ENCODE results near the gene FTL. TPM values are rescaled to one million over a fixed set of nuclear protein-coding genes. Genes with fewer than 3 reads are reported as not detected.

The FTL gene
- total and polyA plus RNA-seq, 2 donors = 1,031 to 8,316 TPM

GRCh38 chr19:48961673-48962028 lies 3.5 kb upstream of the FTL start:
- no peak overlapping the region for H3K4me3 ChIP-seq (ENCODE audit: low read length in 2 of 2)
- no peak for DNase-seq (ENCODE audit: low read depth in 6 of 9, low spot score in 9 of 9)
- 89% methylated on average over 12 of the region's 12 CpGs for WGBS
- H3K36me3 ChIP-seq (ENCODE audit: control insufficient read depth in 2 of 2, insufficient read depth in 2 of 2, low read length in 1 of 2) = peaks cover 12 to 13% of the 10 kb centered on the region in 2 donors
- peaks cover 0 to 6% of the 10 kb centered on the region in 2 donors for H3K9me3 ChIP-seq (ENCODE audit: control insufficient read depth in 2 of 2, insufficient read depth in 1 of 2, low read length in 1 of 2)
- H3K27me3 ChIP-seq (ENCODE audit: control insufficient read depth in 2 of 2, insufficient read depth in 1 of 2, low read length in 1 of 2) = no peaks in the 10 kb centered on the region
- H3K4me1 ChIP-seq (ENCODE audit: control insufficient read depth in 2 of 2, insufficient read depth in 2 of 2, low read length in 2 of 2) = peaks cover 34 to 47% of the 10 kb centered on the region in 2 donors
- H3K27ac ChIP-seq (ENCODE audit: low read depth in 1 of 2, low read length in 1 of 2) = peak overlapping the region; percentile 73 to 95

- H3K9me3 ChIP-seq (ENCODE audit: control insufficient read depth in 2 of 2, insufficient read depth in 1 of 2, low read length in 1 of 2) = peaks cover 0 to 8% of the 10 kb centered on the region in 2 donors
- H3K27ac ChIP-seq (ENCODE audit: low read depth in 1 of 2, low read length in 1 of 2) = peak overlapping the region; percentile 73 to 95
- DNase-seq (ENCODE audit: low read depth in 6 of 9, low spot score in 9 of 9) = peak in 7 of 9 donors; percentile 41 to 85 (median 67)
- H3K4me1 ChIP-seq (ENCODE audit: control insufficient read depth in 2 of 2, insufficient read depth in 2 of 2, low read length in 2 of 2) = peaks cover 36 to 49% of the 10 kb centered on the region in 2 donors
- H3K4me3 ChIP-seq (ENCODE audit: low read length in 2 of 2) = peak overlapping the region; percentile 6 to 16
- H3K36me3 ChIP-seq (ENCODE audit: control insufficient read depth in 2 of 2, insufficient read depth in 2 of 2, low read length in 1 of 2) = peaks cover 12 to 14% of the 10 kb centered on the region in 2 donors
- H3K27me3 ChIP-seq (ENCODE audit: control insufficient read depth in 2 of 2, insufficient read depth in 1 of 2, low read length in 1 of 2) = no peaks in the 10 kb centered on the region
- WGBS = 42% methylated on average over 22 of the region's 22 CpGs
These were observed 2.9 kb upstream of the FTL start for GRCh38 chr19:48962029-48962848.

GRCh38 chr19:48962849-48963165 lies 2.3 kb upstream of the FTL start:
- no peak for DNase-seq (ENCODE audit: low read depth in 6 of 9, low spot score in 9 of 9)
- WGBS = 46% methylated on average over 7 of the region's 7 CpGs
- Histone ChIP-seq H3K36me3 (ENCODE audit: control insufficient read depth in 2 of 2, insufficient read depth in 2 of 2, low read length in 1 of 2) (peaks cover 17 to 18% of the 10 kb centered on the region in 2 donors), H3K4me3 (ENCODE audit: low read length in 2 of 2) (peak overlapping the region; percentile 6 to 16), H3K4me1 (ENCODE audit: control insufficient read depth in 2 of 2, insufficient read depth in 2 of 2, low read length in 2 of 2) (peaks cover 36 to 49% of the 10 kb centered on the region in 2 donors), H3K27me3 (ENCODE audit: control insufficient read depth in 2 of 2, insufficient read depth in 1 of 2, low read length in 1 of 2) (no peaks in the 10 kb centered on the region), H3K9me3 (ENCODE audit: control insufficient read depth in 2 of 2, insufficient read depth in 1 of 2, low read length in 1 of 2) (peaks cover 0 to 8% of the 10 kb centered on the region in 2 donors), H3K27ac (ENCODE audit: low read depth in 1 of 2, low read length in 1 of 2) (peak overlapping the region; percentile 73 to 95)

- H3K36me3 ChIP-seq (ENCODE audit: control insufficient read depth in 2 of 2, insufficient read depth in 2 of 2, low read length in 1 of 2) = peaks cover 24 to 25% of the 10 kb centered on the region in 2 donors
- H3K4me3 ChIP-seq (ENCODE audit: low read length in 2 of 2) = peak overlapping the region; percentile 73 to 87
- peaks cover 0 to 8% of the 10 kb centered on the region in 2 donors for H3K9me3 ChIP-seq (ENCODE audit: control insufficient read depth in 2 of 2, insufficient read depth in 1 of 2, low read length in 1 of 2)
- WGBS = 13% methylated on average over 28 of the region's 28 CpGs
- peaks cover 36 to 49% of the 10 kb centered on the region in 2 donors for H3K4me1 ChIP-seq (ENCODE audit: control insufficient read depth in 2 of 2, insufficient read depth in 2 of 2, low read length in 2 of 2)
- DNase-seq (ENCODE audit: low read depth in 6 of 9, low spot score in 9 of 9) = peak in 7 of 9 donors; percentile 42 to 77 (median 65)
- H3K27me3 ChIP-seq (ENCODE audit: control insufficient read depth in 2 of 2, insufficient read depth in 1 of 2, low read length in 1 of 2) = no peaks in the 10 kb centered on the region
- peak overlapping the region; percentile 76 to 95 for H3K27ac ChIP-seq (ENCODE audit: low read depth in 1 of 2, low read length in 1 of 2)
These were observed 1.5 kb upstream of the FTL start for GRCh38 chr19:48963371-48964204.

- 22% methylated on average over 19 of the region's 19 CpGs for WGBS
- Histone ChIP-seq H3K4me1 (ENCODE audit: control insufficient read depth in 2 of 2, insufficient read depth in 2 of 2, low read length in 2 of 2) (peaks cover 36 to 49% of the 10 kb centered on the region in 2 donors), H3K36me3 (ENCODE audit: control insufficient read depth in 2 of 2, insufficient read depth in 2 of 2, low read length in 1 of 2) (peaks cover 32% of the 10 kb centered on the region in 2 donors), H3K9me3 (ENCODE audit: control insufficient read depth in 2 of 2, insufficient read depth in 1 of 2, low read length in 1 of 2) (peaks cover 0 to 8% of the 10 kb centered on the region in 2 donors), H3K27me3 (ENCODE audit: control insufficient read depth in 2 of 2, insufficient read depth in 1 of 2, low read length in 1 of 2) (no peaks in the 10 kb centered on the region), H3K27ac (ENCODE audit: low read depth in 1 of 2, low read length in 1 of 2) (peak overlapping the region; percentile 76 to 95), H3K4me3 (ENCODE audit: low read length in 2 of 2) (peak overlapping the region; percentile 73 to 87)
- peak in 3 of 9 donors; percentile 30 to 69 (median 38) for DNase-seq (ENCODE audit: low read depth in 6 of 9, low spot score in 9 of 9)
These were observed 687 bp upstream of the FTL start for GRCh38 chr19:48964205-48965039.

- Histone ChIP-seq H3K27ac (ENCODE audit: low read depth in 1 of 2, low read length in 1 of 2) (peak overlapping the region; percentile 92 to 95), H3K9me3 (ENCODE audit: control insufficient read depth in 2 of 2, insufficient read depth in 1 of 2, low read length in 1 of 2) (peaks cover 0 to 8% of the 10 kb centered on the region in 2 donors), H3K4me1 (ENCODE audit: control insufficient read depth in 2 of 2, insufficient read depth in 2 of 2, low read length in 2 of 2) (peaks cover 31 to 49% of the 10 kb centered on the region in 2 donors), H3K27me3 (ENCODE audit: control insufficient read depth in 2 of 2, insufficient read depth in 1 of 2, low read length in 1 of 2) (no peaks in the 10 kb centered on the region), H3K36me3 (ENCODE audit: control insufficient read depth in 2 of 2, insufficient read depth in 2 of 2, low read length in 1 of 2) (peaks cover 35 to 47% of the 10 kb centered on the region in 2 donors), H3K4me3 (ENCODE audit: low read length in 2 of 2) (peak overlapping the region; percentile 73 to 87)
- 16% methylated on average over 36 of the region's 36 CpGs for WGBS
- peak; percentile 77 to 96 (median 87) for DNase-seq (ENCODE audit: low read depth in 6 of 9, low spot score in 9 of 9)
These were observed 864 bp downstream of the FTL start for GRCh38 chr19:48965806-48966540.

GRCh38 chr19:48966541-48967345 lies 1.6 kb downstream of the FTL start:
- peaks cover 0 to 8% of the 10 kb centered on the region in 2 donors for H3K9me3 ChIP-seq (ENCODE audit: control insufficient read depth in 2 of 2, insufficient read depth in 1 of 2, low read length in 1 of 2)
- peaks cover 31 to 47% of the 10 kb centered on the region in 2 donors for H3K4me1 ChIP-seq (ENCODE audit: control insufficient read depth in 2 of 2, insufficient read depth in 2 of 2, low read length in 2 of 2)
- 96% methylated on average over 10 of the region's 10 CpGs for WGBS
- peaks cover 34 to 46% of the 10 kb centered on the region in 2 donors for H3K36me3 ChIP-seq (ENCODE audit: control insufficient read depth in 2 of 2, insufficient read depth in 2 of 2, low read length in 1 of 2)
- no peaks in the 10 kb centered on the region for H3K27me3 ChIP-seq (ENCODE audit: control insufficient read depth in 2 of 2, insufficient read depth in 1 of 2, low read length in 1 of 2)
- peak overlapping the region in 1 of 2 donors; percentile 33 for H3K27ac ChIP-seq (ENCODE audit: low read depth in 1 of 2, low read length in 1 of 2)
- no peak for DNase-seq (ENCODE audit: low read depth in 6 of 9, low spot score in 9 of 9)
- peak overlapping the region; percentile 73 to 87 for H3K4me3 ChIP-seq (ENCODE audit: low read length in 2 of 2)

Measured in thymus (tissue), 11 donors.